IPS-NIHi7 (cell line): ENCODE data around the gene NUDT8.
A peak's percentile ranks its signal among the peaks of the same experiment; 100 is the strongest.
"Not testable (repeated sequence)": the region's sequence is repeated elsewhere in the genome, so short reads cannot be mapped to it uniquely, and the experiment has no call there.

Source experiments
- DNase-seq: peaks from one replicate; pipeline ENCODE4 v3.0.0; 2012; ENCODE audit warnings: mixed read lengths; ENCODE audit errors: extremely low spot score

NUDT8 gene

DNA sequence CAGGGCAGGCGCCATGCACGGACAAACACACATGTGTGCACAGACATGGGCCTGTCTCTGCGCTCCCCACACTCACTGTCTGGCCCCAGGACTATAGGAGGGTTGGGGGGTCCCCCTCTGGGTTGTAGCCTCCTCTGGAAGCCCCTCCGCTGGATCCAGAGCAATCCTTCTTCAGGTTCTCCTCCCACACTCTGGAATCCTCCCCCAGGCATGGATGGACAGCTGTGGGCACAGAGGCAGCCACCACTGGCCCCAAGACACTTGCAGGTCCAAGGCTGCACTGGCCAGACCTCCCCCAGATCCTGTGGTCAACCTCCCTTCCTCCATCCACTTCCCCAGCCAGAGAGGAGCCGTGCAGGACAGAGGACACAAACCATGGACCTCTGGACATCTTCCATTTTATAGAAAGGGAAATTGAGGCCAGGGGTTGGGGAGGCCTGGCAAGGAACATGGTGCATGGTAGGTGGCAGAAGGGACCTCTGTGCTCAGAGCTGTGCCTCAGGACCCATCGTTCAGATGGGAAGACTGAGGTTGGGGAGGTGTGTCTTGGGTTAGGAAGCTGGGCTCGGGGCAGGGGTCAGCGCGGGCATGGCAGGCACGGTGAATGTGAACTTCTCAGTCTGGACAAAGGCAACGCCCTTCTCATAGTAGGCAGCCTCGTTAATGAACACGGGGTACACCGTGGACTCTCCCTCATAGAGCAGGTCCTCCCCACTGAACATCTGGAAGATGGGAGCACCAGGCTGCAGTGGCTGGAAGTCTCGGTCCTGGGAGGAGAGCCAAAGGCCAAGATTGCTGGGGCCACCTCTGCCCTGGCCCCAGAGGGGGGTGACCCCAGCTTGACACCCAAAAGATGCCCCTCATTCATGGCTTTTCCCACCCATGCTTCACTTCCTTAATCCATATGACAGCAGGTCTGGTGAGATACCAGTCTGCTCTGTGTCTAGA is 12.7 kb upstream of the NUDT8 start:
- no peak for DNase-seq

DNA sequence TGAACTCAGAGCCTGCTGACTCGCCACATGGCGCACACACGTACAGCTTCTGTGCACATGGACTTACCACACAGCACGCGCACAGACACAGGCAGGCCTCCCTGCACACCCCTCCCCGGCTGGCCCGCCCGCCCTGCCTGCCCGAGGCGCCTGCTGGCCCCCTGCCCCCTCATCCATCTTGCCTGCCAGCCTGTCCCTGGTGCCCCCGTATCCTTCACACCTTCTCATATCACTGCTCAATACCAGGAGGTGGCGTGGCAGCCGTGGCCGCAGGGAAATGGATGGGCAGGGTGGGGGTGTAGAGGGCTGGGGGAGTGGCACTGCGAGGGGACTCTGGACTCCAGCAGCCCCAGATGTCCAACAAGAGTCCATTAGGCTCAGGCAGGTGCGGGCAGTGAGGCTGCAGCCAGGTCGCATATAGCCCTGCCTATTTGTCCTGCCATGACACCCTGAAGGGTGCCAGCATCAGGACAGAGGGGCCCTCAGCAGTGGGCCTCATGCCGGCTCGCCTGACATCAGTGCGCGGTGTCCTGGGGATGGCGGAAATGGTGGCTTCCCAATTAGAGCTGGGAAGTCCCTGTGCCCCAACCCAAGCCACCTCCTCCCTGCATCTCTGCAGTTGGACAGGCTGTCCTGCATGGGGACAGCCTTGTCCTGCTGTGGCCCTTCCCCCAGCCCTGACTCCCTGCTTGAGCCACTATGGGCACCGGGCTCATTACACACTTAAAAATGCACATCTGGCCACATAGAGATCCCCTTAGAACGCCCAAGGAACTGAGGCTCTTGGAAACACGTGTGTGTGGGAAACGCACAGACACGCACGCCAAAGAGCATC is 11.8 kb upstream of the NUDT8 start:
- peak; percentile 3 for DNase-seq

DNA sequence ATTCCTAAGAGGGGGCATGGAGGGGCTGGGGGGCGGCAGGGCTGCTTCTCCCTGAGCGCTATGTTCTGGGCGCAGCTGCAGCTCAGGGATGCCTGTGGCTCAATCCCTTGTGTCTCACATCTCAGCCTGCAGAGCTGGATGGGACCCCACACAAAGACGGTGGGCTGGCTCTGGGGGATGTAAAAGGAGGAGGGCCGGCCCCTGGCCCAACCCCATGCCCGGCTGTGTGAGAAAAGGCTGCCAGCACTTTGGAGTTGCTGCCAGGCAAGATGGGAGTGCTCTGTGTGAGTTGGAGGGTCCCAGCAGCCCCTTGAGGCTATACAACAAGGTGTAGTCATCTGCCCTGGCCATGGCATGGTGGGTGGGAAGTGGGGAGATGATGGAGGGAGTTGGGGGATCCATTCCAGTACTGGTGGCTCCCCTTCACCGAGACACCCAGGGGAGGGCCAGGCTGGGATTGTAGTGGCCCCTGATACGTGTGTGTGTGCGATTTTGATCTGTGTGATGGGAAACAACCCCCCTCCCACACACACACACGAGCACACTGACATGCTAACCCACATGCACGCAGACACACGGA is 11.1 kb upstream of the NUDT8 start:
- DNase-seq: peak; percentile 2

DNA sequence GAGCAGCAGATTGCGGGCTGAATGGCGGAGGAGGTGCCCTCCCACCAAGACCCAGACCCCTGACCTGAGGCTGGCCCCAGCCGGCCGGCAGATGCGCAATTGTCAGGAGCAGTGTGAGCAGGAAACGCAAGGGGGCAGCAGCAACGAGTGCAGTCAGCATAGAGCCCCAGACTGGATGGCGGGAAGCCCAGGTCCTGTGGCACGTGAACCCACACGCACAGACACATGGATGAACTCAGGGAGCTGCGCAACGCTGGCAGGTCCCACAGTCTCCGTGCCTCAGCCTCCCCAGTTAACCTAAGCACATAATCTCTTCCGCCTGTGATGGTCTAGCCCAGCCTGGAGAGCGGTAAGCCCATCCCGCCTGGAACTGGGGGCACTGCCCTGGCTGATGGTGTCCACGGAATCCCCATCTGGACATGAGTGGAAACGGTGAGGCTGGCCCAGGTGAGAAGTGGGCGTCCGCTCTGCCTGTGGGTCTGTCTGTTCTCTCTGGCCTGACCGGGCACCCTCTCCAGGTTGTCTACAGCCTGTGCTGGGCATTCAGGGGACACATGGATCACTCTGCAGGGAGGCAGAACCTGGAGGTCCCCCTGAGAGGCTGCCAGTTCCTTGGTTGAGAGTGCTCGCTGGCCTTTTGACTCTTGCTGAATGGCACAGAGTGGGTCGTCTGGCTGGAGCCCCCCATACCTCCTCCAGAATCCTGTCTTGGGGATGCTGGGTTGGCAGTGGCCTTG is 10.5 kb upstream of the NUDT8 start:
- DNase-seq: peak; percentile 85

DNA sequence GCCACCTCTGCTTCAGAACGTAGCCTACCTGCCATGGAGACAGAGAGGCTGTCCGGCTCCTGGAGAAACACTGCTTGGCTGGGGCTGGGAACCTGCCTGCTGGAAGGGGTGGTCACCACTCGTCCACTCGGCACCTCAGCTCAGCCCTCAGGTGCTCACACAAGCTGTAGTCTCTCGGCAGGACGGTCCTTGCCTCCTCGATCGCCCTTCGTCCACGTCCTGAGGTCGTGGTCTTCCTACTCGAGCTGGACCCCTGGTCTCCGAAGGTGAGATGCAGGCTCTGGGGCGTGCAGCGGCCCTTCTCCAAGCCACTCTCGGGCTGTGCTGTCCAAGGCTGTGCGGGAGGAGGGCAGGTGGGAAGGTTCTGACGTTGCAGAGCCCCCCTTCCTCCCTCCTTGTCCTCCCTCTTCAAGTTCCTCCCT is 9.7 kb upstream of the NUDT8 start, which contains the start of gene TBX10:
Gene TBX10 (minus strand): TSS at position 326 of the 422 bp plus-strand sequence. CDS start 291 bp downstream, at position 35.
- DNase-seq: peak; percentile 6

DNA sequence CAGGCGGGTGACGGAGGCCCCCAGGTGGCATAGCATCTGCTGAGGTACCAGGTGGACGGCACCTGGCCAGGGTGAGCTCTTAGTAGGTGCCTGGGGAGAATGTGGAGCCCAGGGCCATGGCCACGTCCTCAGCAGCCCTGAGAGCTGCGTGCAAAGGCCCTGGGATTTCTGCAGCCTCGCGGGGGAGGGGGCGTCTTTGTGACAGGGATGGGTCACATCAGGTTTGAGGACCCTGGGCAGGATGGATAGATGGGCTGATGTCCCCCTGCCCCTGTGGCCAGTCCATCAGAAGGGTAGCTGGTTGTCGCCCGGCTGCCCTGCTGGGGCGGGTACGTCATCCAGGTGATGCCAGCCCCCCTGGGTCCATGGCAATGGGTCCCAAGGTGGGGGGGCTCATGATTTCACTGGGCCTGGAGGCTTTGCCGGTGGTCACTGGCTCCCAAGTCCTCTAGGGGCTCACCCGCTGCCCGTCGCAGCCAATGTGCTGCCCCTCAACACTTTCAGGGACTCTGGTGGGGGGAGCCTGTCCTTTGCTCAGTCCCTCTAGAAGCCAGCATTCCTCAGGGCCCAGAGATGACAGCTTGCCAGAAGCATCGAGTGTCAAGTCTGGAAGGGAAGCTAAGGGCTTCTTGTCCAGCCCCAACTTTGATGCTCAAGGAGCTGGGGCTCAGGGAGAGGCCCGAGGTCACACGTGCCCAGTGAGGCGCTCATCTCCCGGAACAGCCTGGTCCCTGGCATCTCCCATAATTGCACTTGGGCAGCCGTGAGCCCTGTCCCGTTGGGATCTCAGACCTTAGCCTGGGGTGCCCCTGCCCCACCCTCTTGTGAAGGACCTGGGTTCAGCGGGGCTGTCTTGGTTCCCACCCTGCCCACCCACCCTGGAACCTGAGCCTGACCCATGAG is 9.0 kb upstream of the NUDT8 start:
- peak; percentile 5 for DNase-seq

DNA sequence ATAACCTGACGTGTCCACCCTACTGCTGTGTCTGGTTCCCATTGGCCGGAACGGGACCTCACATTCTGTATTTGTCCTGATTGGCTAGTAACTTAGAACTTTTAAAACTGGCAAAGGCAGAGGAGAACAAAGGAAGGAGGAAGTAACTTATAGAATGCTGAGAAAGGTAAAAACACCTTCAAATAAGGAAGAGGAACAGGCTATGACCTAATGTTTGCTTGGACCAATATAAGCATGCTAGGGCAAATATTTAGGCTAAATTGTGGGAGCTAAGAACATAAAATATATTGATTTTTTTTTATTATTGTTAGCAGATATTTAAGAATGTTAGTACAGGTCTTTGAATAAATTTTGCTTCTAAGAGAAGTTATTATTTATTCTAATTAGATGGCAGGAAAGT is 7.7 kb upstream of the NUDT8 start:
- not testable (repeated sequence) for DNase-seq

DNA sequence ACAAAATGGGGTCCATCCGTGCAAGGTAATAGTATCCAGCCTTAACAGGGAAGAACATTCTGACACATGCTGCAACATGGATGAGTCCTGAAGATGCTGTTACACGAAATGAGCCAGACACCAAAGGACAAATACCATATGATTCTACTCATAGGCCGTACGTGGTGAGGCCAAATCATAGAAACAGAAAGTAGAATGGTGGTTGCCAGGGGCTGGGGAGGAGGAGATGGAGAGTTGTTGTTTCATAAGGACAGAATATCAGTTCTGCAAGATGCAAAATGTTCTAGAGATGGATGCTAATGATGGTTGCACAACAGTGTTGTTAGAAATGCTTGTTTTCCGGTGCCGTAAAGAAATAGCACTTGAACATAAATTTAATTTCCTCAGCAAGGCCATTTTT is 7.2 kb upstream of the NUDT8 start:
- no peak for DNase-seq

DNA sequence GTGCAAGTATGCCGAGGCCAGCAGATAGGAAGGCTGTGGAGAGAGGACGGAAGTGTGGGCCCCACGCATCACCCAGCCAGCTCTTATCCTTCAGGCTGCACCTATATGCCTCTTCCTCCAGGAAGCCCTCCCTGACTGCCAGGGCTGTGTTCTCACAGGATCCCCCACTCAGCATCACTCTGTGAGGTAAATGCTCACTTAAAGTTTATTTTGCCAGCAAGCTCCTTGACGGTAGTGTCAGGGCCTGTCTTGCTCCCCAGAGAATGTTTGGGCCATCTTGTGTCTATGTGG is 5.4 kb upstream of the NUDT8 start:
- DNase-seq: no peak

DNA sequence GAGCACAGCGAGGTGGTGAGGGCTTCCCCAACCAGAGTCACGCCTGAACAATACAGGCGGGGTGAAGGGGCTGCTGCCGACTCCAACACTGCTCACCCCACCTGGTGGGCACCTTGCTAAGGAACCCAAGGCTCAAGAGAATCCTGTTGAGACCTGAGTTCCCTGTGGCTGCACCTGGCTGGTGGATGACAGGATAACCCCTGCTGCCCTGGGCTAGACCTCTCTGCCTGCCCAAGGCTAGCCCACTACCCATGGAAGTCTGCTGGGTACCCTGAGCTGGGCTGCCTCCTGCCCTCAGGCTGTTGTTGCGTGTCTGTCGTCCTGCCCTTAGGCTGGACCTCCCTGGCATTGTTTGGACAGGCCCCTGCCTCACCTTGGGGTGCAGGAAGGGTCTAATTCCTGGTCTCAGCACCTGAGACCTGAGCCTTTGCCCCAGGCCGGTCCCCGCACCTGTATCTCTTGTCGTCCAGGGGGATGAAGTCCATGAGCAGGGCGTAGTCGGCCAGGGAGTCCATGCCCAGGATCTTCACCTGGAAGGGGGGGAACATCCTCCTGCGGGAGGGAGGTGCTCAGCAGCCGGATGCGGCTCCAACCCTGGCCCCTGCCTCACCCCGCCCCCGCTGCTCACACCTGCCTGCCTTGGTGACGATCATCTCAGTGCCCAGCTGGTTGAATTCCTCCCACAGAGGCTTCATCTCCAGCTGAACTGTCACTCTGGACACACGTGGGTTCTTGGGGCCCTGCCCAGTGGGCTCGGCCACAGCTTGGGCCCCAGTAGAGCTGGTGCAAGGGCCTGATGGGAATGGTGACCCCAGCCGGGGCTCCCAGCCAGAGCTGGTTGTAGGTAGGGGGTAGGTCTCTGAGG is 4.9 kb upstream of the NUDT8 start:
- DNase-seq: peak; percentile 4

DNA sequence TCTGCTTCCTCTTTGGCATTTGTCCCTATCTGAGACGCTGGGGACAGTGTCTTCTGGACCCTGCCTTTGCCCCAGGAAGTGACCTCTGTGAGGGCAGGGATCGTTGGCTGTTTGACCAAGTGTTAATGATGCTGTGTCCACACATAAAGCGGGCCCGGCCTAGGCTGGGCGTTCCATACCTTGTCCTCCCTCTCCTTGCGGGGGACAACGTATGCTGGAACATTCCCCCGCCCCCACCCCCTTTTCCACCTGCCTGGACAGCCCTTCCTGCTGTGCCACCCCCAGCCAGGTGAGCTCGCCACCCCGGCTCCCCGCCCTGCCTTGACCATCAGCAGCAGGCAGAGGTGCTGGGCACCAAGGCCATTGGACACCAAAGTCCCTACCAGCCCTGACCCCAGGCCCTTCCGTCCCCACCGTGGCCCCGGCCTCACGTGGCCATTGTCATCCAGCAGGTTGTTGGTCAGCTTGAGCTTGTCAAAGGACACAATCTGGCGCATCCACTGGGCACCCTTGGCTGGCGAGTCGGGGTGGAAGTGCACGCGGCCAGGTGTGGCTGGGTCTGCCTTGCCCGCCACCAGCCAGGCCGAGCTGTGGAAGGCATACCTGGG is 4.1 kb upstream of the NUDT8 start:
- peak; percentile 3 for DNase-seq

DNA sequence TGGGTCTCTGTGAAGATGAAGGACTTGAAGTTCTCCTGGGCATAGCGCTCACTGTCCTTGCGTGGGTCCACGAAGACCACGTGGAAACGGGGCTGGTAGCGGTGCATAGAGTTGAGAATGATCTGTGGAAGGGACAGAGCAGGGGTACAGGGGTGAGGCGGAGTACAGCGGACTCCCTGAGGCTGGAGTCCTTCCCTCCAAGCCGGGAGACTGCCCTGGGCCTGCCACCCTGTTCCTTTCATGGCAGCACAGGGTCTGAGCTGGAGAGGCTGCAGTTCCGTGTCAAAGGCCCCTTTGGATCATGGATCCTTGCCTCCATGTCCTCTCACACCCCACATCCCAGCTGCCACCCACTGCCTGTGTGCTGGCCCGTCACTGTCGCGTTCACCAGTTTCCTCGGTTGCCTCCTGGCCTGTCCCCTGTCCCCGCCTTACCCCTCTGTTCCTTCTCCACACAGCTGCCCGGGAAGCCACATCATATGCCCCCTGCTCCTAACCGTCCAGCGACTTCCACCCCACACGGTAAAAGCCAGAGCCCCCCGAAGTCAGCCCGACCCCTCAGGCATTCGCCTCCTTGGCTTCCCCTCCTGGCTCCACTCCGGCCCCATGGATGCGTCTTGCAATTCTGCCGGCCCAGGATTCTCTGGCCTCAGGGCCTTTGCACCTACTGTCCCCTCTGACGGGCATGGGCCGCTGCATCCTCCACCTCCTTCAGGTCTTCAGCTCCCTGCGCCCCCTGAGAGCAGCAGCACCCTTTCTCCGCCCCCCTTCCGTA is 3.4 kb upstream of the NUDT8 start:
- DNase-seq: peak; percentile 3

DNA sequence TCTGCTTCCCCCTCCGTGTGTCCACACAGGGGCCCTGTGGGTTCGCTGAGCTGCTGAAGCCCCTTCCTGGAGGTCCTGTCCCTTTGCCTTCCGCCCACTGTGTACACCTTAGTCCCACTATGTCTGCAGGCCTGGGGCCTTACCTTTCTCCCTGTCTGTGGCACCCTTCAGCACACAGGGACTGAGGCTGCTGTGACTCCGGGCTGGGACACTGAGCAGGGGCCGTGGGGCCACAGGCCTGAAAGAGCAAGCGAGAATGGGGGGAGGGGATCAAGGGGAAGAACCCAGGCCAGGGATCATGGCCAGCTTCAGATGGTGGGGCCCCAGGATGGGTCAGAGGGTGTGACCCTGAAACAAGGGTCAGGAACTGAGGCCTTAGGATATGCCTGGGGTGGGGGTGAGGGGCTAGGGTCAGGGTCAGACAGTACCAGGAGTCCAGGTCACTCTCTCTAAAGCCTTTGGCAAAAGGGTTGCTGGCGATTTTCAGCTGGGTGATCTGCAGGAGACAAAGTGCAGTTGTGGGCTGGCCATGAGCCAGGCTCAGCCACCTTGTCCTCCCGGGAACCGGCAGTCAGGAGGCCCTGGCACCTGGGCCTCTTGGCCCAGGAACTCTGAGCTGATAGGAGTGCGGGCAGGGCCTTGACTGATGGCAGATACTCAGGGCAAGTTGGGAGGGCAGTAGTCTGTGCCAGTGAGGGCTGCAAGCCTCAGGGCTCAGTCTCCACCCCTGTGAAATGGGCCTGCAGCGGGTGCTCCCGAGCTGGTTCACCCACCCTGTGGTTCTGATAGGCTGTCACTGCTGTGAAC is 2.6 kb upstream of the NUDT8 start:
- DNase-seq: no peak

DNA sequence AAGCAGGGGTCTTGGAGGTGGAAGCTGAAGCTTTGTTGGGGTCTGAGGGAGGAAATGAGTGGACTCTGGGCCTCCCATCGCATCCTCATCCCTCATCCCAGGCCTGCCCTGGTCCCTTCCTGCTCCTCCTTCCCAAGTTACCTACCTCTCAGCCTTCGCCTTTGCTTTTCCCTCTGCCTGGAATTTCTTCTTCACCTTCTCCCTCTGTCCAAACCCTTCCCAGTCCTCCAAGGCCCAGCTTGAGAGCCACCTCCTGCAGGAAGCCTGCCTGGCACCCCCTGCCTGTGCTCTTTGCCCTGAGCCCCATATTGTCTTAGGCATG is 2.1 kb upstream of the NUDT8 start:
- no peak for DNase-seq

DNA sequence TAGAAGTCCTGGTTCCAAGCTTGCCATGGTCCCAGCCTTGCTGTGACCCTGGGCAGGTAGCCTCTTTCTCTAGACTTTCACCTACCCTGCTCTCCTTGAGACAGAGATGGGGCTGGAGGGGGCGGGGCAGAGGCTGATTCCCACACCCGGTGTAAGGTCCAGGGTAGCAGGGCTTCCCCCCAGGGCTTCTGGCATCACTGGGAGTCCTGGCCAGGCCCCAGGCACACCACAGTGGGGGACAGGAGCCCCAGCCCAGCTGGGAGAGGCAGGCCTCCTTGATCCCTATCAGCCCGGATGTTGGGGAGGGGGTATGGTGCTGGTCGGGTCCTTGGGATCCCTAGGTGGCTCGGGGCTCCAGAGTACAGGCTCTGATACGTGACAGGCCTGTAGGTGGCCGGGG is 1.7 kb upstream of the NUDT8 start:
- DNase-seq: no peak

DNA sequence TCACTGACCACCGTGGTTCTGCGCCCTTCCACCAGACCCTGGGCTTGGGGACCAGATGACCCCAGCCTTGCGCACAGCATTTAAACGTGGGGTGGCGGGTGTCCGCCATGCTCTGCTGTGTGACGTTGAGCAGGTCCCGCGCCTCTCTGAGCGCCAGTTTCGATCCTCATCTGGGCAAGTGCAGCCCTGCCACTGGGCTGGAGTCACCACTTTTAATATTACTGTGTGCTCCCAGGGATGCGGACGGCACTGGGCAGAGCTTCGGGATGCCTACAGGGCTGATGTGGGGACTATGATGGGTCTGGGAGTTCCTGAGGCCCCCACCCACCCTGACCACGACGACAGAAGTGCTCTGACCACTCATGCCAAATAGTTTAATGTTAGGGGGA is 1.2 kb upstream of the NUDT8 start:
- DNase-seq: no peak

DNA sequence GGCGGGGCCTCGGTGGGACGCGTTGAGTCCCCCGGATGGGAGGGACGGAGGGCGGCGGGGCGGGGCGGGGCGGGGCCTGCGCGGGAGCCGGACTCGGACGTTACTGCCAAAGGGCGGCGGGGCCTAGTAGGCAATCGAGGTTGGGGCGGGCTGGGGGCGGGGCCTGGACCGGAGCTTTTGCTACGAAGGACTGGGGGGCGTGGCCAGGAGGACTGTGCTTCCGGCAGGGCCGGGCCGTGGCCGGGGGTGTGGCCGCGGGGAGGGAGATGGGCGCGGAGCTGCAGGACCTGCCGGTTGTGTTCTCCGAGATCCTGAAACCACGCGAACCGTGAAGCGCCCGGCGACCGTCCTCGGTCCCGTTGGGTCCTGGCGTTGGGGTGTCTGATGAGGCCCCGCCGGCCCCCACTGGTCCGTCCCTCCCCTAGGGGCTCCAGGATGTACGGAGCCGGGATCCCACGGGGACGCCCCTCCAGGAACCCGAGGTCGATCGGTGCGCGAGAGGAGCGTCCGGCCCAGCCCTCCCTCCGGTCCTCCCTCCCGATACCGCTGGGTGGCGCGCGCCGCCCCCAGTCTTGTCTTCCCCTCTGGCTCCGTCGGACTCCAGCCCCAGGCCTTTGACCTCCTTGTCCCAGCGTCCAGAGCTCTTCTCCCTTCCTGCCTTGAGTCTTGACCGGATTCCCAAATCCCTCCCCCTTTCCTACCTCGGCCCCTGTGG is 648 bp upstream of the NUDT8 start:
- peak; percentile 96 for DNase-seq
